ENCODE results near the gene LYPLAL1.

The LYPLAL1 gene

GRCh38 chr1:219151467-219151866, 22.2 kb upstream of the LYPLAL1 start:
- Histone ChIP-seq H3K4me1 (ENCODE audit: control insufficient read depth, low read length) (peaks cover 4% of the 10 kb centered on the region; the same call in 1 of the 2 replicates), H3K4me2 (ENCODE audit: low read length) (no peak overlapping the region), H3K9me3 (ENCODE audit: control insufficient read depth, insufficient read depth, low read length) (no peaks in the 10 kb centered on the region), H3K36me3 (ENCODE audit: control insufficient read depth, low read length) (no peaks in the 10 kb centered on the region), H4K20me1 (ENCODE audit: control insufficient read depth, insufficient read depth, low read depth, low read length) (no peaks in the 10 kb centered on the region), H3K27ac (ENCODE audit: low read depth, low read length) (no peak overlapping the region), H3K27me3 (ENCODE audit: control insufficient read depth, low read length) (no peaks in the 10 kb centered on the region), H3K79me2 (ENCODE audit: control insufficient read depth, low read length) (no peaks in the 10 kb centered on the region), H3F3A (ENCODE audit: control insufficient read depth, insufficient read depth) (no peaks in the 10 kb centered on the region), H3K4me3 (ENCODE audit: low read length) (no peak overlapping the region), H3K9me2 (replicated peaks; ENCODE audit: control insufficient read depth, low read length) (no peaks in the 10 kb centered on the region)
- TF ChIP-seq EZH2phosphoT487 (IDR thresholded peaks at IDR 0.05; ENCODE audit: borderline replicate concordance, low read length) (no peak), CTCF (IDR thresholded peaks at IDR 0.05; ENCODE audit: low read depth, low read length, poor library complexity, severe bottlenecking) (no peak)

GRCh38 chr1:219152751-219153150, 20.9 kb upstream of the LYPLAL1 start:
- TF ChIP-seq CTCF (IDR thresholded peaks at IDR 0.05; ENCODE audit: low read depth, low read length, poor library complexity, severe bottlenecking) (no peak), EZH2phosphoT487 (IDR thresholded peaks at IDR 0.05; ENCODE audit: borderline replicate concordance, low read length) (no peak)
- H3K79me2 ChIP-seq (ENCODE audit: control insufficient read depth, low read length) = no peaks in the 10 kb centered on the region
- H3K9me2 ChIP-seq (replicated peaks; ENCODE audit: control insufficient read depth, low read length) = no peaks in the 10 kb centered on the region
- H3K9me3 ChIP-seq (ENCODE audit: control insufficient read depth, insufficient read depth, low read length) = no peaks in the 10 kb centered on the region
- no peak overlapping the region for H3K4me2 ChIP-seq (ENCODE audit: low read length)
- no peaks in the 10 kb centered on the region for H3F3A ChIP-seq (ENCODE audit: control insufficient read depth, insufficient read depth)
- H3K27me3 ChIP-seq (ENCODE audit: control insufficient read depth, low read length) = no peaks in the 10 kb centered on the region
- H3K4me1 ChIP-seq (ENCODE audit: control insufficient read depth, low read length) = peaks cover 4% of the 10 kb centered on the region; the same call in 1 of the 2 replicates
- no peaks in the 10 kb centered on the region for H3K36me3 ChIP-seq (ENCODE audit: control insufficient read depth, low read length)
- no peak overlapping the region for H3K27ac ChIP-seq (ENCODE audit: low read depth, low read length)
- no peak overlapping the region for H3K4me3 ChIP-seq (ENCODE audit: low read length)
- no peaks in the 10 kb centered on the region for H4K20me1 ChIP-seq (ENCODE audit: control insufficient read depth, insufficient read depth, low read depth, low read length)

GRCh38 chr1:219153723-219154122, 20.0 kb upstream of the LYPLAL1 start:
- H3K4me3 ChIP-seq (ENCODE audit: low read length) = no peak overlapping the region
- TF ChIP-seq CTCF (IDR thresholded peaks at IDR 0.05; ENCODE audit: low read depth, low read length, poor library complexity, severe bottlenecking) (no peak), EZH2phosphoT487 (IDR thresholded peaks at IDR 0.05; ENCODE audit: borderline replicate concordance, low read length) (no peak)
- no peaks in the 10 kb centered on the region for H3K9me3 ChIP-seq (ENCODE audit: control insufficient read depth, insufficient read depth, low read length)
- H3F3A ChIP-seq (ENCODE audit: control insufficient read depth, insufficient read depth) = no peaks in the 10 kb centered on the region
- H4K20me1 ChIP-seq (ENCODE audit: control insufficient read depth, insufficient read depth, low read depth, low read length) = no peaks in the 10 kb centered on the region
- no peaks in the 10 kb centered on the region for H3K79me2 ChIP-seq (ENCODE audit: control insufficient read depth, low read length)
- H3K27me3 ChIP-seq (ENCODE audit: control insufficient read depth, low read length) = no peaks in the 10 kb centered on the region
- H3K4me2 ChIP-seq (ENCODE audit: low read length) = no peak overlapping the region
- no peak overlapping the region for H3K27ac ChIP-seq (ENCODE audit: low read depth, low read length)
- H3K36me3 ChIP-seq (ENCODE audit: control insufficient read depth, low read length) = no peaks in the 10 kb centered on the region
- H3K4me1 ChIP-seq (ENCODE audit: control insufficient read depth, low read length) = peaks cover 4% of the 10 kb centered on the region; the same call in 1 of the 2 replicates
- no peaks in the 10 kb centered on the region for H3K9me2 ChIP-seq (replicated peaks; ENCODE audit: control insufficient read depth, low read length)
